ACHN (cell line): Measurements from ENCODE around the gene RAB35.

Experiments
- DNase-seq: peaks from one replicate; pipeline ENCODE4 v3.0.0-alpha.2; 2015
- in situ Hi-C: cut with HindIII; loops from 2 replicates; pipeline ENCODE4 v1.10.0; 2017; ENCODE audit warnings: low sequenced_read_pairs, low pct_ligation_motif_present, low pct_unique_long_range_greater_than_20kb

RAB35 gene

GRCh38 chr12:120092551-120093335 lies 23.8 kb downstream of the RAB35 start:
- in situ Hi-C loops = no loop called here
- DNase-seq = no peak

GRCh38 chr12:120091371-120092090 lies 25.0 kb downstream of the RAB35 start:
- in situ Hi-C loops = no loop called here
- DNase-seq = no peak

- DNase-seq = no peak
- in situ Hi-C loops = no loop called here
These were observed 25.8 kb downstream of the RAB35 start for GRCh38 chr12:120090626-120091295.

GRCh38 chr12:120090206-120090605 lies 26.3 kb downstream of the RAB35 start:
- in situ Hi-C loops = no loop called here

GRCh38 chr12:120089796-120090195 lies 26.8 kb downstream of the RAB35 start:
- in situ Hi-C loops = no loop called here
- DNase-seq = no peak

More at GRCh38 chr12:120090206-120090605, 26.3 kb downstream of the RAB35 start:
- no peak for DNase-seq

- no peak for DNase-seq
- in situ Hi-C loops = no loop called here
These were observed 27.4 kb downstream of the RAB35 start for GRCh38 chr12:120089105-120089504.

GRCh38 chr12:120086801-120087621 lies 29.5 kb downstream of the RAB35 start:
- in situ Hi-C loops = no loop called here
- peak; percentile 100 for DNase-seq

GRCh38 chr12:120085920-120086645 lies 30.5 kb downstream of the RAB35 start:
- in situ Hi-C loops = no loop called here
- DNase-seq = no peak

GRCh38 chr12:120081641-120082040 lies 34.9 kb downstream of the RAB35 start:
- no peak for DNase-seq
- in situ Hi-C loops = no loop called here

- in situ Hi-C loops = no loop called here
These were observed 36.8 kb downstream of the RAB35 start for GRCh38 chr12:120079411-120080400.

GRCh38 chr12:120078868-120079267 lies 37.7 kb downstream of the RAB35 start:
- in situ Hi-C loops = no loop called here
- DNase-seq = no peak

More at GRCh38 chr12:120079411-120080400, 36.8 kb downstream of the RAB35 start:
- peak; percentile 45 for DNase-seq

GRCh38 chr12:120077260-120077659 lies 39.3 kb downstream of the RAB35 start:
- in situ Hi-C loops = no loop called here
- no peak for DNase-seq

- DNase-seq = no peak
- in situ Hi-C loops = no loop called here
These were observed 39.9 kb downstream of the RAB35 start for GRCh38 chr12:120076651-120077050.

GRCh38 chr12:120075034-120075616 lies 41.4 kb downstream of the RAB35 start:
- in situ Hi-C loops = no loop called here
- no peak for DNase-seq

- DNase-seq = no peak
- in situ Hi-C loops = no loop called here
These were observed 43.9 kb downstream of the RAB35 start for GRCh38 chr12:120072472-120073249.

GRCh38 chr12:120071493-120072020 lies 45.0 kb downstream of the RAB35 start:
- in situ Hi-C loops = no loop called here
- no peak for DNase-seq
